HCT116 (cell line): ENCODE data around the gene SPON1. TPM values are rescaled to one million over a fixed set of nuclear protein-coding genes. Genes with fewer than 3 reads are reported as not detected.

Source experiments
- ATAC-seq: fragments of 200-7000 bp; cut with Tn5 transposase; 2 replicates; pipeline ENCODE4 v1.9.1; 2020; ENCODE audit warnings: mild to moderate bottlenecking, moderate library complexity
- BruUV-seq: library from RNA; stranded (reverse); fragments of 400-500 nt; replicated peaks from 2 replicates; lab custom pipeline; 2021; lab: Mats Ljungman, UMichigan
- CTCF ChIA-PET: fragments of 300-600 bp; sonication (Branson Sonifier 250); formaldehyde crosslinking; loops from one replicate; lab custom pipeline; 2021; ENCODE audit warnings: antibody characterized with exemption; lab: Charles Lee
- POLR2A ChIA-PET: fragments of 300-600, 350-600 bp; sonication (Branson Sonifier 250); formaldehyde crosslinking; loops from one replicate; lab custom pipeline; 2021; ENCODE audit warnings: antibody characterized with exemption; lab: Charles Lee
- RAD21 ChIA-PET, 2 experiments: fragments of 300-600 bp; sonication (Branson Sonifier 250); formaldehyde crosslinking; loops; one replicate each; lab custom pipeline; 2023; ENCODE audit warnings: low total read pairs in 2 of 2; ENCODE audit not compliant: uncharacterized antibody in 2 of 2, unreplicated experiment in 2 of 2, low non-redundant PET in 1 of 2; lab: Charles Lee
- DNase-seq: peaks from one replicate; pipeline ENCODE4 v3.0.0-alpha.2; 2010; ENCODE audit warnings: low read depth, low spot score
- H2AFZ ChIP-seq: fragments of 200-600 bp; shearing (Covaris generic), sonication (generic); 2 replicates; pipeline ENCODE4 v1.6.1; 2017; ENCODE audit warnings: low read depth, mixed run types, mixed read lengths, antibody characterized with exemption, low read length; ENCODE audit not compliant: poor library complexity, severe bottlenecking
- H3K27ac ChIP-seq: 2 replicates; pipeline ENCODE4 v1.5.1; 2012; ENCODE audit warnings: low read depth, low read length
- H3K27me3 ChIP-seq: fragments of 200-600 bp; sonication (generic); 2 replicates; pipeline ENCODE4 v1.6.1; 2016; ENCODE audit warnings: mixed run types, low read length, mixed read lengths; ENCODE audit not compliant: insufficient read depth
- H3K36me3 ChIP-seq, 2 experiments: fragments of 200-500 bp in 1 of 2; fragments of 200-600 bp in 1 of 2; sonication (Bioruptor generic) in 1 of 2; sonication (generic) in 1 of 2; 2 replicates each; pipeline versions ENCODE4 v1.5.1 to v1.6.1; 2014 to 2016; ENCODE audit warnings: low read length in 2 of 2, inconsistent platforms in 1 of 2, mixed read lengths in 1 of 2, mixed run types in 1 of 2; ENCODE audit not compliant: insufficient read depth in 2 of 2, control insufficient read depth in 1 of 2
- H3K4me1 ChIP-seq, 2 experiments: fragments of 200-600 bp in 1 of 2; sonication (generic) in 1 of 2; 2 replicates each; pipeline versions ENCODE4 v1.5.1 to v1.6.1; 2012 to 2017; ENCODE audit warnings: low read length in 2 of 2, inconsistent platforms in 1 of 2, mild to moderate bottlenecking in 1 of 2, mixed read lengths in 1 of 2, mixed run types in 1 of 2, moderate library complexity in 1 of 2; ENCODE audit not compliant: insufficient read depth in 2 of 2, control insufficient read depth in 1 of 2
- H3K4me2 ChIP-seq: fragments of 200-600 bp; sonication (generic); 2 replicates; pipeline ENCODE4 v1.6.1; 2017; ENCODE audit warnings: mixed run types, low read length, mixed read lengths
- H3K4me3 ChIP-seq, 2 experiments: fragments of 200-600 bp in 1 of 2; sonication (generic) in 1 of 2; replicated peaks in 1 of 2; 2 replicates each; pipeline ENCODE4 v1.5.1; 2011 to 2016; ENCODE audit warnings: low read length in 2 of 2, control low read depth in 1 of 2, low read depth in 1 of 2, mild to moderate bottlenecking in 1 of 2, mixed read lengths in 1 of 2, mixed run types in 1 of 2
- H3K79me2 ChIP-seq: fragments of 200-600 bp; sonication (generic); 2 replicates; pipeline ENCODE4 v1.6.1; 2017; ENCODE audit warnings: mild to moderate bottlenecking, mixed run types, low read length, moderate library complexity, mixed read lengths; ENCODE audit not compliant: insufficient read depth
- H3K9ac ChIP-seq: fragments of 200-600 bp; sonication (generic); 2 replicates; pipeline ENCODE4 v1.6.1; 2016; ENCODE audit warnings: low read length, mixed read lengths
- H3K9me2 ChIP-seq: fragments of 200-600 bp; sonication (generic), shearing (Covaris generic); 2 replicates; pipeline ENCODE4 v1.6.1; 2017; ENCODE audit warnings: mixed run types, mild to moderate bottlenecking, moderate library complexity; ENCODE audit not compliant: insufficient read depth
- H3K9me3 ChIP-seq, 2 experiments: fragments of 200-500 bp in 1 of 2; fragments of 200-600 bp in 1 of 2; sonication (Bioruptor generic) in 1 of 2; sonication (generic) in 1 of 2; 2 replicates each; pipeline ENCODE4 v1.6.1; 2014 to 2017; ENCODE audit warnings: low read length in 2 of 2, mixed read lengths in 2 of 2, inconsistent platforms in 1 of 2, low read depth in 1 of 2, mild to moderate bottlenecking in 1 of 2, mixed run types in 1 of 2, moderate library complexity in 1 of 2; ENCODE audit not compliant: control insufficient read depth in 1 of 2, insufficient read depth in 1 of 2
- H4K20me1 ChIP-seq: fragments of 200-600 bp; sonication (generic), shearing (Covaris generic); 2 replicates; pipeline ENCODE4 v1.6.1; 2017; ENCODE audit warnings: mixed run types, mild to moderate bottlenecking, moderate library complexity; ENCODE audit not compliant: insufficient read depth
- CBX3 ChIP-seq: IDR thresholded peaks from 2 replicates; pipeline ENCODE4 v1.6.1; 2012; ENCODE audit warnings: low read depth
- CEBPB ChIP-seq: IDR thresholded peaks from 2 replicates; pipeline ENCODE4 v1.6.1; 2012; ENCODE audit warnings: low read depth
- ELF1 ChIP-seq: IDR thresholded peaks from 2 replicates; pipeline ENCODE4 v1.6.1; 2012; ENCODE audit warnings: low read depth, borderline replicate concordance
- EZH2 ChIP-seq: fragments of 200-600 bp; sonication (generic); IDR thresholded peaks from 2 replicates; pipeline ENCODE4 v1.6.1; 2017; ENCODE audit warnings: antibody characterized with exemption, mixed run types
- FOSL1 ChIP-seq: IDR thresholded peaks from 2 replicates; pipeline ENCODE4 v1.6.1; 2012; ENCODE audit warnings: low read depth
- RAD21 ChIP-seq: IDR thresholded peaks from 2 replicates; pipeline ENCODE4 v1.6.1; 2012; ENCODE audit warnings: low read depth, mild to moderate bottlenecking
- SIN3A ChIP-seq: IDR thresholded peaks from 2 replicates; pipeline ENCODE4 v1.6.1; 2012; ENCODE audit warnings: low read depth
- TCF7L2 ChIP-seq: IDR thresholded peaks from 2 replicates; pipeline ENCODE4 v1.7.0; 2011; ENCODE audit warnings: borderline replicate concordance, inconsistent platforms; ENCODE audit not compliant: insufficient read depth, insufficient read length; ENCODE audit errors: extremely low read depth
- YY1 ChIP-seq: IDR thresholded peaks from 2 replicates; pipeline ENCODE4 v1.6.1; 2011; ENCODE audit warnings: low read length, low read depth, moderate library complexity, mild to moderate bottlenecking; ENCODE audit not compliant: insufficient replicate concordance; ENCODE audit errors: extremely low read depth
- ZFX ChIP-seq: fragments of 450-650 bp; IDR thresholded peaks from 2 replicates; pipeline ENCODE4 v1.6.1; 2017
- ZNF274 ChIP-seq: fragments of 200-500 bp; sonication (Bioruptor generic); IDR thresholded peaks from 2 replicates; pipeline ENCODE4 v1.6.1; 2014; ENCODE audit warnings: mild to moderate bottlenecking, low read depth, low read length, inconsistent platforms
- intact Hi-C: fragments of 100-400 bp; cut with micrococcal nuclease; formaldehyde crosslinking; loops from 2 replicates; pipeline ENCODE4 v1.10.0; 2022
- total RNA-seq: library from RNA; stranded (reverse); gene quantifications from one replicate; pipeline ENCODE4 v1.2.1, GENCODE V29; 2021; ENCODE audit not compliant: unreplicated experiment
- TF ChIP-seq, protein P1 (sequence below): IDR thresholded peaks from 2 replicates; pipeline ENCODE4 v1.6.1; 2011; ENCODE audit warnings: mild to moderate bottlenecking, low read length, moderate library complexity; ENCODE audit not compliant: insufficient replicate concordance; ENCODE audit errors: extremely low read depth
- TF ChIP-seq, protein P2 (sequence below), 3 experiments: fragments of 200-600 bp in 1 of 3; sonication (generic) in 1 of 3; IDR thresholded peaks in 2 of 3; conservative IDR thresholded peaks in 1 of 3; 2 replicates each; pipeline ENCODE4 v1.5.1; 2012 to 2017; ENCODE audit warnings: low read depth in 2 of 3, low read length in 2 of 3, antibody characterized with exemption in 1 of 3, borderline replicate concordance in 1 of 3, control low read depth in 1 of 3, mild to moderate bottlenecking in 1 of 3, mixed read lengths in 1 of 3, mixed run types in 1 of 3, moderate library complexity in 1 of 3; ENCODE audit not compliant: insufficient read depth in 1 of 3

Gene SPON1
- total RNA-seq, 1 experiment from 2014 or later = 0.17 TPM

DNA sequence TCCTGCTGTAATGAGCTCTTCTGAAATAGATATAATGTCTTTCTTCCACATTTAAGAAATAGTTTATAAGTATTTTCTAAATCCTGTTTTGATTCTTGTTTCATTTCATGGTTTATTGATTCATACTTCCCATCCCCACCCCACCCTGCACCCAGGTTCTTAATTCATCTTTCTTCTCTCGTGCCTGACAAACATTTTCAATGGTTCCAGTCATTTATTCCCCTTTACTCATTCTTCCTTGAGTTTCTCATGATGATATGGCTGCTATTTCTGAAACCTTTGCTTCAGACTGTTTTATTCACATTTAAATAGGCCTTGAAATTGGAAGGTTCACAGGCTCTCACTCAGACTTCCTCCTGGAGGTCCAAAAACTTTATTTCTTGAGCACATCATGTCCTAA lies 142.9 kb downstream of the SPON1 start (continued):
- TF ChIP-seq EZH2 = no peak
- TF ChIP-seq RAD21 = no peak
- TF ChIP-seq CBX3 = no peak
- no peak for TF ChIP-seq SIN3A
- no peak for TF ChIP-seq YY1
- no peak for TF ChIP-seq CEBPB
- no peak for TF ChIP-seq FOSL1
- TF ChIP-seq, protein P1, sequence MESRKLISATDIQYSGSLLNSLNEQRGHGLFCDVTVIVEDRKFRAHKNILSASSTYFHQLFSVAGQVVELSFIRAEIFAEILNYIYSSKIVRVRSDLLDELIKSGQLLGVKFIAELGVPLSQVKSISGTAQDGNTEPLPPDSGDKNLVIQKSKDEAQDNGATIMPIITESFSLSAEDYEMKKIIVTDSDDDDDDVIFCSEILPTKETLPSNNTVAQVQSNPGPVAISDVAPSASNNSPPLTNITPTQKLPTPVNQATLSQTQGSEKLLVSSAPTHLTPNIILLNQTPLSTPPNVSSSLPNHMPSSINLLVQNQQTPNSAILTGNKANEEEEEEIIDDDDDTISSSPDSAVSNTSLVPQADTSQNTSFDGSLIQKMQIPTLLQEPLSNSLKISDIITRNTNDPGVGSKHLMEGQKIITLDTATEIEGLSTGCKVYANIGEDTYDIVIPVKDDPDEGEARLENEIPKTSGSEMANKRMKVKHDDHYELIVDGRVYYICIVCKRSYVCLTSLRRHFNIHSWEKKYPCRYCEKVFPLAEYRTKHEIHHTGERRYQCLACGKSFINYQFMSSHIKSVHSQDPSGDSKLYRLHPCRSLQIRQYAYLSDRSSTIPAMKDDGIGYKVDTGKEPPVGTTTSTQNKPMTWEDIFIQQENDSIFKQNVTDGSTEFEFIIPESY = no peak

DNA sequence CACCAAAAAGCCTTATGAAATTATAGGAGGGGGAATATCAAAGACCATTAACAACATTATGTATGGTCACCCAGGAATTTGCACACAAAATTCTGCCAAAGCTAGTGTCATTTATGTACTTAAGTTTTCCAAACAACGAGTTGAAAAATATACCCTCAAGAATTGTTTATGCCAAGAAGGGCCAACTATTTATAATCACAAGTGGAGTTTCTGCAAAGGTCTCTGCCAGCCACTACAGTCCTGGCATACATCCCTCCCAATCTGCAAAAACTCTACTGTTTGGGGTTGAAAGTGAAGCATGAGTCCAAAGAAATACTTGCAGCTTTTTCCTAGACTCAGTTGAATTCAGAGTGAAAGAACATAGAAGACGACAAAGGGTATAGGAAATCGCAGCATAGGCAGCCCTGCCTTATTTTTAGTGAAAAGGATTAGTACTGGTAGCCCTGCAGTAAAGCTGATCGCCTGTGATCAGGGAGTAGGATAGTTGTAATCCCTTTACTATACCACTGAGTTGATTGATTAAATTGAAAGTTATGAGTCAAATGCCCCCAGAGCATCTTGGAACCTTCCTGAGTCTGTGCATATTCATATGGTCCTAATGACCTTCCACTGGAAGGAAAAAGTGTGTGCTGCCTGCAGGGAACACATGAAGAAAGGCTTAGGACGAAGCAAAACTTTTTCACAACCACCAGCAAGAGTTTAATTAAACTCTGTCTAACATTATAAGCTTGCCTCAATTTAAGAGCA lies 144.0 kb downstream of the SPON1 start:
- H3K79me2 ChIP-seq = no peaks in the 10 kb centered on the region
- DNase-seq = no peak
- POLR2A ChIA-PET = no interaction called here
- CTCF ChIA-PET = no interaction called here
- RAD21 ChIA-PET = no interaction called here
- H3K4me1 ChIP-seq = no peaks in the 10 kb centered on the region
- H3K9ac ChIP-seq = no peak overlapping the region
- H3K27me3 ChIP-seq = peaks cover 8% of the 10 kb centered on the region
- no peak overlapping the region for H3K27ac ChIP-seq
- H2AFZ ChIP-seq = no peak overlapping the region
- H3K9me2 ChIP-seq = no peaks in the 10 kb centered on the region
- H3K4me3 ChIP-seq = no peak overlapping the region
- no peak for ATAC-seq
- intact Hi-C loops = no loop called here
- no TSS peak for BruUV-seq
- TF ChIP-seq, protein P2, sequence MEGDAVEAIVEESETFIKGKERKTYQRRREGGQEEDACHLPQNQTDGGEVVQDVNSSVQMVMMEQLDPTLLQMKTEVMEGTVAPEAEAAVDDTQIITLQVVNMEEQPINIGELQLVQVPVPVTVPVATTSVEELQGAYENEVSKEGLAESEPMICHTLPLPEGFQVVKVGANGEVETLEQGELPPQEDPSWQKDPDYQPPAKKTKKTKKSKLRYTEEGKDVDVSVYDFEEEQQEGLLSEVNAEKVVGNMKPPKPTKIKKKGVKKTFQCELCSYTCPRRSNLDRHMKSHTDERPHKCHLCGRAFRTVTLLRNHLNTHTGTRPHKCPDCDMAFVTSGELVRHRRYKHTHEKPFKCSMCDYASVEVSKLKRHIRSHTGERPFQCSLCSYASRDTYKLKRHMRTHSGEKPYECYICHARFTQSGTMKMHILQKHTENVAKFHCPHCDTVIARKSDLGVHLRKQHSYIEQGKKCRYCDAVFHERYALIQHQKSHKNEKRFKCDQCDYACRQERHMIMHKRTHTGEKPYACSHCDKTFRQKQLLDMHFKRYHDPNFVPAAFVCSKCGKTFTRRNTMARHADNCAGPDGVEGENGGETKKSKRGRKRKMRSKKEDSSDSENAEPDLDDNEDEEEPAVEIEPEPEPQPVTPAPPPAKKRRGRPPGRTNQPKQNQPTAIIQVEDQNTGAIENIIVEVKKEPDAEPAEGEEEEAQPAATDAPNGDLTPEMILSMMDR (IDR thresholded peaks at IDR 0.05 in 2 of 3, conservative IDR thresholded peaks at IDR 0.05 in 1 of 3; ENCODE audit: borderline replicate concordance in 1 of 3, insufficient read depth in 1 of 3, low read depth in 2 of 3, low read length in 2 of 3) = no peak
- no peak for TF ChIP-seq RAD21
- TF ChIP-seq ZFX = no peak
- TF ChIP-seq ZNF274 = no peak
- no peak for TF ChIP-seq ELF1
- no peak for TF ChIP-seq TCF7L2
- H3K4me2 ChIP-seq = no peak overlapping the region
- H3K36me3 ChIP-seq = no peaks in the 10 kb centered on the region
- no peaks in the 10 kb centered on the region for H3K9me3 ChIP-seq
- H4K20me1 ChIP-seq = no peaks in the 10 kb centered on the region
